HG03378 (cell line): ENCODE data around the gene NCSTN.

Experiments
- ATAC-seq: cut with Tn5 transposase; IDR thresholded peaks from one replicate; pipeline ENCODE4 v1.9.1; 2021; ENCODE audit warnings: mild to moderate bottlenecking, moderate library complexity; ENCODE audit not compliant: unreplicated experiment

NCSTN gene

DNA sequence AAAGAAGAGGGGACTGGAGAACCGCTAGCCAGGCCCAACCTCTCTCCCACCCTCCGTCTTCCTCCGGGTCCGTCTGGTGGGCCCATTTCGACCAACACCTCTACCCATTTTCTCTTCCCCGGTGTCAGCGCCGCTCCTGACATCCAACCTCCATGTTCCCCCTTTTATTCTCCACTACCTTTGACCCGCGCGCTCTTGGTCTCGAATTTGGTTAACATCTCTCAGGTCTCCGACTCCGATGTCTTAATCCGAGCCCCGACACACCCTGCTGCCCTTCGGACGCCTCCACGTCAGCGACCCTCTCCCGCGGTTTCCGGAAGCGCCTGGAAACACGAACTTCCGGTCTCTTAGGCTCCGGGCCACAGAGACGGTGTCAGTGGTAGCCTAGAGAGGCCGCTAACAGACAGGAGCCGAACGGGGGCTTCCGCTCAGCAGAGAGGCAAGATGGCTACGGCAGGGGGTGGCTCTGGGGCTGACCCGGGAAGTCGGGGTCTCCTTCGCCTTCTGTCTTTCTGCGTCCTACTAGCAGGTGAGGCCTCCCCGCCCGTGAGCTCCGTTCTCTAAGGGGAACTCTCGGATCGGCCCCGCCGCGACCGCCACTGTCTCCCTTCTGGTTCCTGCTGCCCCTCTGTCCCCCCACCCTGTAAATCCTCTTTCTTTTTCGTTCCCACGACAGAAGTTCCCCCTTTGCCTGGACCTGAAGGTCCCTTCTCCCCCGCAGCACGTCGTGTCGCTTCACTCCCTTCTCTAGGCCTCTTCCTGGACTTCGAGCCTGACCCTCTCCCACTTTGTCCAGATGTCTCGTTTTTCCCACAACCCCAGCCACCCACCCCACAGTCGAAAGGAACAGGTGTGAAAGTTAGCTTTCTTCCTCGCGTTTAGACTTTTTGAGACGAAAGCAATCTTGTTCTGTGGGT, at the start of gene NCSTN, which contains the start of gene COPA:
TSS of gene NCSTN (plus strand) at position 431 of the 917 bp plus-strand sequence. CDS start at position 445, 14 bp downstream.
TSS of gene COPA (minus strand) at position 298 of the 917 bp plus-strand sequence. CDS start at position 218, 80 bp downstream.
- ATAC-seq, result peak; percentile 79

DNA sequence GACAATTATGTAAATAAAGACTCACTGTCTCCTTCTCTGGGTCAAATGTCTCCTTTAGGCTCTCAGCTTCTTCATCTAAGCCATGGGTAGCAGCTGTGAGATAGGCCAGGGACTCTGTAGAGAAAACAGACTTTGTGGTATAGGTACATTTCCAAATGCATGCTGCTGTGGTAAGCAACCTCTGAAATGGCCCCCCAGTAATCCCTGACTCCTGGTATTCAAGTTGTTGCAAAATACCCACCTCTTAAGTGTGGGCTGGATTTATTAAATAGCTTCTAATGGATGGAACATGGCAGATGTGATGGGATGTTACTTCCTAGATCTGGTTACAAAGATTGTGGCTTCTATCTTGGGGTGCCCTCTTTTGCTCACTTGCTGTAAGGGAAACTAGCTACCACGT, 47.1 kb upstream of the NCSTN start:
- no peak for ATAC-seq

DNA sequence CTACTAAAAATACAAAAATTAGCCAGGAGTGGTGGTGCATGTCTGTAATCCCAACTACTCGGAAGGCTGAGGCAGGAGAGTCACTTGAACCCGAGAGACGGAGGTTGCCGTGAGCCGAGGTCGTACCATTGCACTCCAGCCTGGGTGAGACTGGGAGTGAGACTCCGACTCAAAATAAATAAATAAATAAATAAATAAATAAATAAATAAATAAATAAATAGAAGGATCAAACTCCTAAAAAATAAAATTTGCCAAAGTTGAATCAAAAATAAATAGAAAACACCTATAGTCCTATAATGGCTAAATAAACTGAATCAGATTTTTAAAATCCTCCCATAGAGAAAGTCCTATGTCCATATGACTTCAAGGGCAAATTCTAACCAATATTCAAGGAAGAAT, 43.0 kb upstream of the NCSTN start:
- no peak for ATAC-seq

DNA sequence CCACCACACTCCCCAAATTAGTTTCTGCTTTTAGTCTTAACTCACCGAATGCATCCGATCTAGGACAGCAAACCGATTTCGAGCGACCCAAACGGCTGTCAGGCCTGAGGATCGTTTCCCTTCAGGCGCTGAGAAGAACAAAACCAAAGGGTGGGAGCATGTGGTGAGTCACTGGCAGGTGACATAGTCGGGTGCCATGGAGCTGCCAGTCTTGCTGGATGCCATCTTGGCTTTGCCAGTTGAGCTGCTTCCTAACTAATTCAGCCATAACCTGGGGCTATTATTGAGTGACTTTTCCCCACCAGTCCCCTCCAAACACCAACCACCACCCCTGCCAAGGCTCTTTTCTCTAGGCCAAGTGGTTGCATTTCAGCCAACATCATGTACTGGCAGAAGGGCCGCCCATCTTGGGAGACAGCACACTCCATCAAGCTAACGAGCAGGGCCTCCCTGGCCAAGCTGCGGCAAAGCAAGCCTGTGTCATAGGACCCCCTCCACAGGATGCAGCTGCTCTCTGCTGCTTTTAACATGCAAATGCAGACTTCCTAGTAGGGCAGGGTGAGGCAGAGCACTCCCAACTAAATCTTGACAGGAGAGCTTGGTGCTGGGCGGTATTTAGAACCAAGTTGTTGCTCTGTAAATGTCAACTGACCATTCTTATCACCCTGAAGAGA, 35.9 kb upstream of the NCSTN start:
- no peak for ATAC-seq

DNA sequence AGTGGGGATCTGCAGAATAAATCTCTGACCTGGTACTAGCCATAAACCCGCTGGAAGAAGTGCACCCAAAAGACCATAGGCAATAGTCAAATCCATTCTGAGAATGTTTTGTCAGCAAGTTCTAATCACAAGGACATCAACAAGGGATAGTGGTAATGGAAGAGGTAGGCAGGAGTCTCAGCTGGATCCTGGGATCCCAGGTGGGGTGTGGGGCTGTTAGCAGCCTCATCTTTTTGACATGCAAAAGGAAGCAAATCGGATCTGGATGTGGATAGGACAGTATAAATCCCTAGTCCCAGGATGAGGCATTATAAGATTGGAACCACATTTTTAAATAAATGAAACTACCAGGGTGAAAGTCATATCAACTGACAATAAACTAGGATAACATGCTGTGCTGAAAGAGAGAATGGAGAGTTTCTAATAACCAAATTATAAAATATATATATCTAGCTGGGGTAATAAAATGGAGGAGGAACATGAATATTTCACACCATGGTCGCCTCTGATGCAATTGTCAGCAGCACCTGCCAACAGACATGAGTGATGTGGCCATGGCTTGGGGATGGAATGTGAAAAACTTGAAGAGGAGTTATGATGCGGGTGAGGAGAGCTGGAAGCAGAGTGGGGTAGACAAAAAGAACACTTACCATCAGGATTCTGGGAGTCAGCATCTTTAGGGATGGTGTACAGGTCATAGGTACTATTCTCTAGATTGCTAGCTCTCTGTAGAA, 34.6 kb upstream of the NCSTN start:
- no peak for ATAC-seq

DNA sequence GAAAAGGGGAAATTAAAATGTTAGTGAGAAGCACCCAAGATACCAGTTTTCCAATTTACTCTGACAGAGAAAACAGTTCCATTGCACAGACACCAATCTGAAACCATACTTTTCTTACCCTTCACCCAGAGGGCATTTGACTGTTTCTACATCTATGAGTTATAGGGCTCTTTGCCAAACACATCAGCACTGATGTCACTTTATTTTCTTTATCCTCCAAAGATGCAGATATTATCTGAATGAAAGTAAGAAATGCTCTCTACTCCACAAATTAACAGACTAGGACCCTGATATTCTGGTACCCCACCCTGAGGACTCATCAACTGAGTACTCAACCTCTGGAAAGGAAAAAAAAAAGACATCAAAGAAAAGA, 34.0 kb upstream of the NCSTN start:
- ATAC-seq, result no peak

DNA sequence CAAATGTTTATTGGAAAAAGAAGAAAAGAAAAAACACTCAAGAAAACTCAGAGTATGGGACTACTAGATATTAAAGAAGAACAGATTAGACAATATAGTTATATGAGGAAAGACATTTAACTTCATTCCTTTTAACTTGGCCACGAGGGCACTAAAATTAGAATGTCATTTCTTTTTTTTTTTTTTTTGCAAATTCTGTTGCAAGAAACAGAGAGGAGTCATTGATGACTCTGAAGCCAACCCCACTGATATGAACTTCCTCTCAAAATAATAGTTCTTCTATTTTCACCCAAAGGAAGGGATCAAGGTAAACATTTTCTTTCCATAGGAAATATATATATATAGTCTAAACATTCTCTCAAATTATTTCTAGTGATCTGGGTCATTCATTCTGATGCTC, 33.6 kb upstream of the NCSTN start:
- ATAC-seq, result no peak

DNA sequence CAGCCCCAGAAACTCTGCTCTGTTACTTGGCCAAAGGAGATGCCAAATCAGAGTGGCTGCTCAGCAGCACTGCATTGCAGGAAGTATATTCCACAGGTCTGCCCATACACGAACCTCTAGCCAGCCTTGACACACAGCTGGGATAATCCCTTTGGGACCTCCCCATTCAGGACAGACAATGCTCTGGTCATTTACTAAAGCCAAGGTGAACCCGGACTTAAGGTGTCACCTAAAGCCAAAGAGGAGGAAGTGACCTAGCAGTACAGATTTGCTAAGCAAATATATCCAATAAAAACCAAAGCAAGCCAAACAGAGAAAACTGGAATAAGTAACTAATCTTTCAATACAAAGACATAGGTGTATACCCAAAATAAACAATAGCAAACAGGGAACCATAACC, 27.8 kb upstream of the NCSTN start:
- no peak for ATAC-seq

DNA sequence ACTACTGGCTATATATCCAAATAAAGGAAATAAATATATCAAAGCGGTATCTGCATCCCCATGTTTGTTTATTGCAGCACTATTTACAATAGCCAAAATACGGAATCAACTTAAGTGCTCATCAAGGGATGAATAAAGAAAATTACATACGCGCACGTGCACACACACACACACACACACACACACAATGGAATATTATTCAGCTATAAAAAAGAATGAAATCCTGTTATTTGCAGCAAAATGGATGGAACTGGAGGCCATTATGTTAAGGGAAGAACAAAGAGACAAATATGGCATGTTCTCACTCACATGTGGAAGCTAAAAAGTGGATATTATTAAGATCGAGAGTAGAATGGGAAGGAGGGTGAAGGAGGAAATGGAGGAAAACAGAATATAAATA, 20.4 kb upstream of the NCSTN start:
- ATAC-seq, result no peak

DNA sequence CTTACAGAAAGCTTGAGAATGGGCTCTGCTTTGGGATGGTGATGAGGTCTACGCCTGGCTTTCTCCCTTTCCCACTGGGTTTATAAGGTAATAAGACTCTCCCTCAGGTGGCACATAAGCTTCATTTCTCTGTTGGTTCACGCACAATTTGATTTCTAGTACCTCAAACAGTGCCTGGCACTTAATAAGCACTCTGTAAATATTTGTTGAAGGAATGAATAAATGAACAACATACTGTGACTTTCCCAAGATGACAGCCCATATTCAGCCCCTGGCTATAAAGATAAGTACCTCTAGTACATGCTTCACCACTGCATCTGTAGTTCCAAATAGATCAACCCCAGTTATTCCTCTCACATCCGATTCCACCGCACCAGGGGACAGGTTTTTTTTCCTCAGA, 17.9 kb upstream of the NCSTN start:
- no peak for ATAC-seq

DNA sequence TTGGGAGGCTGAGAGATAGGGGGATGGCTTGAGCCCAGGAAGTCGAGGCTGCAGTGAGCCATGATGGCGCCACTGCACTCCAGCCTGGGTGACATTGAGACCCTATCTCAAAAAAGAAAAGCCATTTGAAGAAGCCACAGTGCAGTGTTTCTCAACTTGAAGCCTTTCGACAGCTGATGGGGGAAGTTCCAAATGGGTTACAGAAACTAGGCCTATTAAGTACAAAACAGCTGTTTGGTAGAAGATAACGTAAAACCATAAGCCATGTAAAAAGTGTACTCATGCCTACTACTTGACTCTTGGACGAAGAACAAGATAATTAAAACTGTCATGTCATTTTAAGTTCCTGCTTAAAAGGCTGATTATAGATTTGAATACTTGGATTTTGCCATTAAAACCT, 16.8 kb upstream of the NCSTN start:
- no peak for ATAC-seq

DNA sequence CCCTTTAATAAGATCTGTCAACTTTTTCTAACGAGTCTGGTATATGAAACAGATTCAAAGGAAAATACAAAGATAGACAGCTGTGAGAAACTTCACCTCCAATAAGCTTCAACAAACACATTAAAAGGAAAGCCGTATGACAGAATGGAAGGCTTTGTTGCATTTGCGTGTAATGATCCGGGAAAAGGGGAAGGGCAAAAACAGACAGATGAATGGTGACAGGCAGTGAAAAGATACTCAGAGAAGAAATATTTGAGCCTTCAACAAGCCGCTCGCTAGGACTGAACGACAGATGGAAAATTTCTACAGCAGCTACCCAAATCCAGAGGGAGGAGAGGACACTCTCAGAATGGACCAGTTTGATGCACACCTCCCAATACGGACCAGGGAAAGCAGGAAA, 15.0 kb upstream of the NCSTN start:
- ATAC-seq, result no peak

DNA sequence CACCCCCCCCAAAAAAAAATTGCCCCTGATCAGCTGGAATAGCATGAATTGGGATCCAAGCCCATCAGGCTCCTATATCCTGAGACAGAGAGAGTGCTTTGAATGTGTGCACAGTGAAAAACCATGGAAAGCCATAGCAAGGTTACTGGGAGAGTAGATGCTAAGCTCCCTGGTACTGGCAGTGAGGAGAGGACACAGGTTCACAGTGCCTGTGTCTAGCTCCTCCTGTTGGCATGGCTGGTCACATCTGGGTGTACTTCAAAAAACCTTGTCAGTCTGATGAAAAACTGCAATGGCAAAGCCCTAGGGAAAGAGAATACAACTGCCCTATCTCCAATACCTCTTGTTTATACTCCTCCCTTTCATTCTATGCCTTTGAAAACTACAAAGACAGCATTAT, 13.1 kb upstream of the NCSTN start:
- no peak for ATAC-seq

DNA sequence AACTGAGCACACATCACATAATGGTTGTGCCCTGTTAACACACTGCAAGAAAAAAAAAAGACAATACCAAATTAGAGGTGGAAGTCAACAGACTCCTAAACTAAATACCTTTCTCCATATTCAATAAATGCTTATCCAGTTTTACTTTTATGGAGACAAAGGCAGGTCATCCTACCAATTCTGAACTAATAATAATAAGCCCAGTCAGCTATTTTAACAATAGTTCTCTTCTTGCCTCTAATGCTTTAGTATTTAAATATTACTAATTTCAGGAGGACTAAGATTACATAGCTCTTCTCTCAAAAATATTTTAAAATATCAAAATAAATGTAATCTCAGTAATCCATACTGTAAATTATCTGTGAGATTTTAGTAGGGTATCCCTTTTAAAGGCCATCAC, 10.7 kb upstream of the NCSTN start:
- no peak for ATAC-seq

DNA sequence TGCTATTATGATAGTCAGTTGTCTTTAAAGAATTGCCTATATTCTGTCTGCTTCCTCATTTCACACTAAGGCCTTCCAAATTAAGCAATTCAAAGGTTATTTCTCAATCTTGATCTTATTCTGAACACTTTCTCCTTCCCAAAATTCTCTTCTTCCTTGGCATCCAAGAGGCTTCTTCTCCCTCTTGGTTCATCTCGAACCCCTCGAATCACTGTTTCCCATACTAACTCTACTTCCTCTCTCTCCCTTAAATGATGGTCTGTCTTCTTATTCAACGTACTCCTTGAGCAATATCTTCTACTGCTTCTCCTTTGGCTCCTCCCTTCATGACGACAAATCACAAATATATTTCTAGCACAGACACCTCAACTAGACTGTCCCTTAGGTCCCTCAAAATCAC, 4.6 kb upstream of the NCSTN start:
- ATAC-seq, result no peak

DNA sequence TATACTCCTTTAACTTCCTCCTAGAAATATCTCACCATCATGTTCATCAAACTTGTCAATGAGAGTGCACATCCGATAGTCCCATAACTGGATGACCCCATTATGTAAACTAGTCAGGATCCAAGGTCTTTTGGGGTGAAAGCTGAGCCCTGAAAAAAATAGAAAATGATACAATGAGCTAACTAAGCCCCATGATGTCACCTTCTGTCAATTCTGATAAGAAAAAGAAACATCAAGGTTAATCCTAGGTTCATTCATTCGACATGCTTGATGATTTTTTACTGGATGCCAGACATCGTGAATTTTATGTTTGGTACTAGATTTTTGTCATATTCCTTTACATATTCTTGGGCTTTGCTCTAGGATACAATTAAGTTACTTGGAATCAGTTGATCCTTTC, 3.0 kb upstream of the NCSTN start:
- ATAC-seq, result no peak

DNA sequence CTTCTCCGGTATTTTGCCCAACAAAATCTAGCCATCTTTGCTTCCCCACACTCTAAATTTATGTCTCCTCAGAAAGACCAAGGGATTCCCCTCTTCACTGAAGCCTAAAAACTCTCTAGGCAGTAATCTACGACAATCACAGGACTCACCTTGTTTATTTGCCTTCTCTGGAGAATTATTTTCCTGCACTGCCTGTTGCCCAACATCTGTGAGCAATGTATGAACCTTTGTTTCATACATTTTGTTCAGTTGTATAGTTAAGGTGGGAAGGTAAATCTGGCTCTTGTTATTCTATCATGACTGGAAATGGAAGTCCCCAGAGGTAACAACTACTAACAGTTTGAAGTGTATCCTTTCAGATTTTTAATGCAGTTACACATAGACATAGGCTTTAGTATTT, 2.3 kb upstream of the NCSTN start:
- no peak for ATAC-seq

DNA sequence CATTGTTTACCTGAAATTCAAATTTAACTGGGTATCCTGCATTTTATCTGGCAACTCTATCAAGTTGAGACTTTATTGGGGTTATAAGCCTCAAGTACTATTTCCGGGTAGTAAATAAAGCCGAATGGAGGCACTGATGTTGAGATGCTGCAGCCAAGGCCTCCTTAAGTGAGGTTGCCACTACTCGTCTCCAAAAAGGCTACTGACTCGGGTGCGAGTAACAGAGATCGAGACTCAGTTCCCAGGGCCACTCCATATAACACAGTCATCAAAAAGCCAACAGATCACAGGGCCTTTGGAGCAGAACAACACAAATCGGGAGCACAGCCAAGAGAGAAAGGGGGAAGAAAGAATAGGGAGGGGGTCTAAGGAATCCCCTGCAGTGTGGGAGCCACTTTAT, 657 bp upstream of the NCSTN start:
- no peak for ATAC-seq

DNA sequence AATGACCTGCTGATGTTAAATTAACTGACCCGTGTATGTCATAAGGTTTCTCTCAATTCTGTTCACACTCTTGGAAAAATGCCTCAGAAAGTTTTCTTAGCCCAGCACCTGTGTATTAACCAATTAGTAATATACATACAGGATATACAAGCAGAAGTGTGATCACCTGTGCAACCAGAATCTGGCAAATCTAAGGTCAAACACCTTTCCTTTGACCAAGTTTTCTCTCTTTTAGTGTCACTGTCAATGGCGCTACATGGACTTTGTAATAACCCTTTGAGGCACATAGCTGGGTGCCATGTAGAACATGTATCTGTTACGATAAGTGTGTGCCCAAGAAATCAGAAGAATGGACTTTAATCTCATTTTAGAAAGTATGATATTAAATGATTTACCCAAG, 1.1 kb downstream of the NCSTN start:
- ATAC-seq, result no peak

DNA sequence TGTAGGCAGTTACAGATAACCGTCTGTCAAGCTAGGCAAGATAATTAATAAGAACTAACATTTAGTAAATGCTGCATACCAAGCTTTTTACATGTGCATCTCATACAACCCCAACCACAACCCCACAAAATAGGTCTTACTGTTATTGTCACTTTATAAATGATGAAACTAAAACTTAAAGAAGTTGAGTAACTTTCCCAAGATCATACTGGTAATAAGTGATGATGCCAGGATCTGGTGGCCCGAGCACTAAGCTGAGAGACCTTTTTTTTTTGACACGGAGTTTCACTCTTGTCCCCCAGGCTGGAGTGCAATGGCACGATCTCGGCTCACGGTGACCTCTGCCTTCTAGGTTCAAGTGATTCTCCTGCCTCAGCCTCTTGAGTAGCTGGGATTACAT, 1.8 kb downstream of the NCSTN start:
- no peak for ATAC-seq

DNA sequence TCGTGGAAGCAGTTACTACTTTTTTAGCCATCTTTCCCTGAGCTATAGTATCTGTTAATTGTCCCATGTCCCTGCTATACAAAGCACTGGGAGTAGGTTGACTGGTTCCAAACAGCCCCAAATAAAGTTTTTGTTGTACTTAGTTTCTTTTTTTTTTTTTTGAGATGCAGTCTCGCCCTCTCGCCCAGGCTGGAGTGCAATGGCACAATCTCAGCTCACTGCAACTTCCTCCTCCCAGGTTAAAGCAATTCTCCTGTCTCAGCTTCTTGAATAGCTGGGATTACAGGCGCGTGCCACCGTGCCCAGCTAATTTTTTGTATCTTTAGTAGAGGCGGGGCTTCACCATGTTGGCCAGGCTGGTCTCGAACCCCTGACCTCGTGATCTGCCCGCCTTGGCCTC, 3.3 kb downstream of the NCSTN start:
- no peak for ATAC-seq

DNA sequence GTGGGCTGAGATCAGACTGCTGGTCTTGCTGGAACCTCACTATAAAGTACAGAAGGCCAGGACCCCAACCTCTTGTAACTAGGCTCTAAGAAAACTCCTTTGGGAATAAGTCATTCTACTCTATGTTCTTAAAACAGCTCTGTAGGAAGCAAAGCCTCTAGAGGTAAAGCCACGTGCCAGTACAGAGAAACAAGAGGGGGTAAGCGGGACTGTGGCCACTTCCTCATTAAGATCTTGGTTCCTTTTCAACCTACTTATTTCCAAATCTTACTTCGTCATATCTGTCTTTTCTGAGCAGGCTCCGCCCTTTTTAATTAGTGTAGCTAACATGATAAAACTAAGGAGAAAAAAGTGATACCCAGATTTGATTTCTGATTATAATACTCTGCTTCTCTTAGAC, 3.8 kb downstream of the NCSTN start:
- ATAC-seq, result no peak
